K562 (cell line): ENCODE results near the gene MGRN1. TPM values are rescaled to one million over a fixed set of nuclear protein-coding genes. Genes with fewer than 3 reads are reported as not detected.

Source experiments
- ARID2 ChIP-seq: fragments of 450-650 bp; IDR thresholded peaks from 2 replicates; pipeline ENCODE4 v1.6.1; 2017; ENCODE audit warnings: antibody characterized with exemption, mild to moderate bottlenecking
- DMBX1 ChIP-seq: fragments of 250-450 bp; sonication (Bioruptor Pico); IDR thresholded peaks from 2 replicates; pipeline ENCODE4 v1.8.0; 2022; ENCODE audit warnings: inconsistent platforms, mild to moderate bottlenecking, moderate library complexity, borderline replicate concordance
- HMG20A ChIP-seq: fragments of 450-650 bp; formaldehyde crosslinking; conservative IDR thresholded peaks from 2 replicates; pipeline ENCODE4 v1.4.0; 2020; ENCODE audit warnings: mild to moderate bottlenecking, mixed read lengths
- KAT8 ChIP-seq: fragments of 450-650 bp; IDR thresholded peaks from 2 replicates; pipeline ENCODE4 v1.6.1; 2016; ENCODE audit warnings: low read depth, mild to moderate bottlenecking
- MTA3 ChIP-seq: fragments of 450-650 bp; formaldehyde crosslinking; IDR thresholded peaks from 2 replicates; pipeline ENCODE4 v1.6.1; 2017; ENCODE audit warnings: mild to moderate bottlenecking, borderline replicate concordance
- POLR2H ChIP-seq: IDR thresholded peaks from 2 replicates; pipeline ENCODE4 v1.6.1; 2016; ENCODE audit warnings: missing genetic modification characterization, low read depth, mild to moderate bottlenecking, control low read depth, missing compliant biosample characterization, moderate library complexity
- RBFOX2 ChIP-seq: fragments of 200-400 bp; formaldehyde crosslinking; IDR thresholded peaks from 2 replicates; pipeline ENCODE4 v1.6.1; 2017; ENCODE audit warnings: low read depth, mild to moderate bottlenecking, low read length, moderate library complexity
- RBM25 ChIP-seq: fragments of 200-400 bp; formaldehyde crosslinking; IDR thresholded peaks from 2 replicates; pipeline ENCODE4 v1.6.1; 2018; ENCODE audit warnings: low read length, low read depth, moderate library complexity; ENCODE audit not compliant: severe bottlenecking
- RBM34 ChIP-seq: fragments of 200-400 bp; formaldehyde crosslinking; IDR thresholded peaks from 2 replicates; pipeline ENCODE4 v1.6.1; 2018; ENCODE audit warnings: low read length, borderline replicate concordance; ENCODE audit not compliant: insufficient read depth
- RUNX1 ChIP-seq: sonication (generic); IDR thresholded peaks from 2 replicates; pipeline ENCODE4 v1.6.1; 2016; ENCODE audit warnings: antibody characterized with exemption, low read depth
- SETDB1 ChIP-seq: IDR thresholded peaks from one replicate; pipeline ENCODE4 v1.6.1; 2012; ENCODE audit warnings: low read length, control low read depth, inconsistent platforms
- SMAD4 ChIP-seq: fragments of 250-450 bp; sonication (Bioruptor Pico); conservative IDR thresholded peaks from 2 replicates; pipeline ENCODE4 v1.8.0; 2021; ENCODE audit warnings: inconsistent platforms, mild to moderate bottlenecking, moderate library complexity
- SMARCA4 ChIP-seq: fragments of 450-650 bp; IDR thresholded peaks from 2 replicates; pipeline ENCODE4 v1.6.1; 2016
- TAL1 ChIP-seq: fragments of 450-650 bp; IDR thresholded peaks from 2 replicates; pipeline ENCODE4 v1.6.1; 2016; ENCODE audit warnings: mild to moderate bottlenecking
- TOE1 ChIP-seq, 2 experiments: fragments of 450-650 bp in 1 of 2; sonication (generic) in 1 of 2; formaldehyde crosslinking in 1 of 2; IDR thresholded peaks; 2 replicates each; pipeline versions ENCODE4 v1.7.1 to v1.8.0; 2016 to 2022; ENCODE audit warnings: borderline replicate concordance in 2 of 2, mild to moderate bottlenecking in 2 of 2, antibody characterized with exemption in 1 of 2, inconsistent platforms in 1 of 2, low read depth in 1 of 2, missing genetic modification reagents in 1 of 2, moderate library complexity in 1 of 2
- U2AF1 ChIP-seq: fragments of 200-400 bp; formaldehyde crosslinking; optimal IDR thresholded peaks from 2 replicates; pipeline ENCODE3; 2017; ENCODE audit warnings: mild to moderate bottlenecking, low read depth, low read length, moderate library complexity
- VEZF1 ChIP-seq: fragments of 200-800 bp; sonication (Bioruptor generic); IDR thresholded peaks from 2 replicates; pipeline ENCODE4 v1.6.1; 2017; ENCODE audit warnings: missing genetic modification characterization, missing compliant biosample characterization
- ZNF165 ChIP-seq: fragments of 250-450 bp; sonication (Bioruptor Pico); IDR thresholded peaks from 2 replicates; pipeline ENCODE4 v1.4.0; 2020; ENCODE audit warnings: borderline replicate concordance
- ZNF592 ChIP-seq: fragments of 450-650 bp; IDR thresholded peaks from 2 replicates; pipeline ENCODE4 v1.6.1; 2017; ENCODE audit warnings: antibody characterized with exemption, mild to moderate bottlenecking
- ZSCAN32 ChIP-seq: fragments of 450-650 bp; formaldehyde crosslinking; IDR thresholded peaks from 2 replicates; pipeline ENCODE4 v1.4.0; 2020; ENCODE audit warnings: mild to moderate bottlenecking, moderate library complexity
- polyA plus RNA-seq, 8 experiments: library from polyadenylated mRNA; depleted of rRNA in 4 of 8; stranded (reverse) in 5 of 8; unstranded in 3 of 8; fragments of >200 nt; fragmentation: Nextera tagmentation in 2 of 8; fragmentation: Illumina TruSeq in 1 of 8; extraction: Ambion mirVana in 2 of 8; extraction: Trizol in 1 of 8; gene quantifications; 2 replicates each; pipeline versions ENCODE4 v1.2.1 to v1.2.3, GENCODE V29; 2011 to 2014; ENCODE audit warnings: inconsistent platforms in 1 of 8, missing spikeins in 1 of 8
- total RNA-seq, 7 experiments: library from RNA; depleted of rRNA in 6 of 7; stranded (reverse); fragments of >200 nt in 6 of 7; fragmentation: Illumina TruSeq in 2 of 7; extraction: Trizol in 2 of 7; gene quantifications; 2 replicates each; pipeline versions ENCODE4 v1.2.1 to v1.2.3, GENCODE V29; 2011 to 2021; ENCODE audit warnings: low replicate concordance in 1 of 7
- TF ChIP-seq, protein P1 (sequence below), 3 experiments: fragments of 200-800 bp in 1 of 3; sonication (Bioruptor generic) in 1 of 3; sonication (generic) in 1 of 3; formaldehyde crosslinking in 1 of 3; IDR thresholded peaks; 2 replicates each; pipeline versions ENCODE4 v1.6.1 to v1.8.0; 2016 to 2022; ENCODE audit warnings: mild to moderate bottlenecking in 2 of 3, missing compliant biosample characterization in 2 of 3, missing genetic modification characterization in 2 of 3, missing genetic modification reagents in 1 of 3

MGRN1 gene
- total and polyA plus RNA-seq, 9 of the 15 experiments (the other 6 are each of a cell fraction or from before 2014, with no cell fraction given): 0.15 to 37.9 (median 6.0) TPM

DNA sequence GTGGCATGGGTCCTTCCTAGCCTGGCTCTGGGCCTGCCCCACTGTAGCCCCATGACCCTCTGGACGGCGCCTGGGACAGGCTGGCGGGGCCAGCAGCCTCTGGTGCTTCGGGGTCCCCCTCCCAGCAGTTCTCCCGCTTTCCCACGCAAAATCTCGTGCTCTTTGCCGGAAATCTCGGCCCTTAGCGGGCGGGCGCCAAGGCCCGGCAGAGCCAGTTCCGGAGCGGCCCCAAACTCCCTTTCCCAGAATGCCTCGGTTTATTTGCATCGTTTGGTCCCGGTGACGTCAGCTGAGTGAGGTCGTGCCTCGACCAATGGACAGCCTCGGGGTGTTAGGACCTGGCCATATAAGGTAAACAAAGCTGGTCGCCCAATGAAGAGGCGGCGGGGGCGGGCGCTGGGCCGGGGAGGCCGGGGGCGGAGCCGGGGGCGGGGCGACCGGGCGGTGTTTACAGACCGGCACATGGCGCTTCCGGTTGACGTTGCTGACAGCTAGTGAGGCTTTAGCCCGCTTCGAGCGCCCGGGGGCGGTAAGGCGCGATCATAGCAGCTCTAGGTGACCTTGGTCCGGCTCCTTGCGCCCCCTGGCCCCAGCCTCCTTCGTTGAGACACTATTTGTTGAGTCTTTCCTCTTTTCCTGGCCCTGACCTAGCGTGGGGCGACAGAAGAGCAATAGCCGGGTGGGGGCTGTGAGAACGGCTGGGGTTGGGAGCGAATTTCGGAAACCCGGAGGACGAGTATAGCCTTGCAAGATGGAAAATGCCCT, 8.4 kb upstream of the MGRN1 start (continued):
- TF ChIP-seq ZNF592: peak; percentile 84
- TF ChIP-seq ZNF165 (CRISPR knock-in tag): no peak
- TF ChIP-seq RUNX1: no peak
- no peak for TF ChIP-seq ZSCAN32
- TF ChIP-seq KAT8: no peak
- TF ChIP-seq TAL1: 0 out of 2 replicates have a peak, but pooled peaks have one; percentile 7
- TF ChIP-seq, protein P1, sequence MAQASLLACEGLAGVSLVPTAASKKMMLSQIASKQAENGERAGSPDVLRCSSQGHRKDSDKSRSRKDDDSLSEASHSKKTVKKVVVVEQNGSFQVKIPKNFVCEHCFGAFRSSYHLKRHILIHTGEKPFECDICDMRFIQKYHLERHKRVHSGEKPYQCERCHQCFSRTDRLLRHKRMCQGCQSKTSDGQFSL (CRISPR knock-in tag; IDR thresholded peaks at IDR 0.05): 0 out of 2 replicates have a peak, but pooled peaks have one; percentile 42
- TF ChIP-seq, protein P1 (tag; IDR thresholded peaks at IDR 0.05): no peak
- no peak for TF ChIP-seq U2AF1
- TF ChIP-seq RBM34: no peak
- TF ChIP-seq POLR2H (tag): peak; percentile 87
- peak; percentile 89 for TF ChIP-seq RBFOX2
- TF ChIP-seq RBM25: peak; percentile 91
- 0 out of 2 replicates have a peak, but pooled peaks have one; percentile 16 for TF ChIP-seq MTA3
- TF ChIP-seq DMBX1 (CRISPR knock-in tag): peak; percentile 56; the same call in 1 of the 2 replicates
- no peak for TF ChIP-seq ARID2
- no peak for TF ChIP-seq HMG20A (CRISPR knock-in tag)
- TF ChIP-seq SMARCA4: no peak
- peak; percentile 63 for TF ChIP-seq SMAD4
- TF ChIP-seq SETDB1: no peak
- TF ChIP-seq TOE1 (IDR thresholded peaks at IDR 0.05; ENCODE audit: borderline replicate concordance): peak; percentile 68; the same call in 1 of the 2 replicates
- TF ChIP-seq TOE1 (CRISPR knock-in tag; IDR thresholded peaks at IDR 0.05; ENCODE audit: borderline replicate concordance, low read depth): no peak
- TF ChIP-seq VEZF1 (CRISPR knock-in tag): peak; percentile 77; the same call in 1 of the 2 replicates
